ENCODE data around the gene TAX1BP3. TPM values are rescaled to one million over a fixed set of nuclear protein-coding genes. Genes with fewer than 3 reads are reported as not detected.
A peak's percentile ranks its signal among the peaks of the same experiment; 100 is the strongest.

Gene TAX1BP3
- total RNA-seq, 2 donors from 2014 or later: 69.6 to 86.8 TPM

GRCh38 chr17:3695129-3695722, 26.8 kb upstream of the TAX1BP3 start:
- no peak for TF ChIP-seq CTCF (conservative IDR thresholded peaks at IDR 0.05)
- WGBS, 2 experiments (ENCODE audit: insufficient coverage in 1 of 2, insufficient read length in 1 of 2): 28 to 33% methylated on average over 5 to 16 of the region's 17 CpGs
- Histone ChIP-seq H3K36me3 (ENCODE audit: control insufficient read depth, insufficient read depth, low read length) (no peaks in the 10 kb centered on the region), H3K4me3 (ENCODE audit: low read length) (peak overlapping the region; percentile 58), H3K27ac (ENCODE audit: low read depth, low read length) (no peak overlapping the region), H3K27me3 (ENCODE audit: control insufficient read depth, insufficient read depth, low read length, poor library complexity, severe bottlenecking) (peaks cover 50% of the 10 kb centered on the region), H3K4me1 (ENCODE audit: control insufficient read depth, insufficient read depth, low read length) (no peaks in the 10 kb centered on the region), H3K9me3 (ENCODE audit: control insufficient read depth, low read length) (peaks cover 8% of the 10 kb centered on the region), H3K9ac (ENCODE audit: extremely low read depth, low read length, poor library complexity, severe bottlenecking) (no peak overlapping the region)
- peak overlapping the region; percentile 50 for H3K4me3 Mint-ChIP-seq
- H3K27ac Mint-ChIP-seq: no peak overlapping the region
- peak; percentile 62 for DNase-seq
- H3K27me3 Mint-ChIP-seq (ENCODE audit: insufficient read depth): peaks cover 55% of the 10 kb centered on the region
- H3K4me1 Mint-ChIP-seq: no peaks in the 10 kb centered on the region
- H3K9me3 Mint-ChIP-seq: peaks cover 11% of the 10 kb centered on the region
- no peaks in the 10 kb centered on the region for H3K36me3 Mint-ChIP-seq (ENCODE audit: low read depth)

GRCh38 chr17:3693829-3694231, 25.5 kb upstream of the TAX1BP3 start:
- DNase-seq: no peak
- Mint-ChIP-seq H3K9me3 (peaks cover 11% of the 10 kb centered on the region), H3K4me3 (no peak overlapping the region), H3K27ac (no peak overlapping the region), H3K27me3 (ENCODE audit: insufficient read depth) (peaks cover 55% of the 10 kb centered on the region), H3K4me1 (no peaks in the 10 kb centered on the region), H3K36me3 (ENCODE audit: low read depth) (no peaks in the 10 kb centered on the region)
- TF ChIP-seq CTCF (conservative IDR thresholded peaks at IDR 0.05): no peak
- Histone ChIP-seq H3K9ac (ENCODE audit: extremely low read depth, low read length, poor library complexity, severe bottlenecking) (no peak overlapping the region), H3K4me1 (ENCODE audit: control insufficient read depth, insufficient read depth, low read length) (no peaks in the 10 kb centered on the region), H3K9me3 (ENCODE audit: control insufficient read depth, low read length) (peaks cover 8% of the 10 kb centered on the region), H3K27ac (ENCODE audit: low read depth, low read length) (no peak overlapping the region), H3K27me3 (ENCODE audit: control insufficient read depth, insufficient read depth, low read length, poor library complexity, severe bottlenecking) (peaks cover 50% of the 10 kb centered on the region), H3K4me3 (ENCODE audit: low read length) (no peak overlapping the region), H3K36me3 (ENCODE audit: control insufficient read depth, insufficient read depth, low read length) (no peaks in the 10 kb centered on the region)
- WGBS, 2 experiments (ENCODE audit: insufficient coverage in 1 of 2, insufficient read length in 1 of 2): 88 to 95% methylated on average over 8 to 9 of the region's 9 CpGs

- Histone ChIP-seq H3K36me3 (ENCODE audit: control insufficient read depth, insufficient read depth, low read length) (no peaks in the 10 kb centered on the region), H3K4me1 (ENCODE audit: control insufficient read depth, insufficient read depth, low read length) (no peaks in the 10 kb centered on the region), H3K27ac (ENCODE audit: low read depth, low read length) (no peak overlapping the region), H3K9ac (ENCODE audit: extremely low read depth, low read length, poor library complexity, severe bottlenecking) (no peak overlapping the region), H3K4me3 (ENCODE audit: low read length) (no peak overlapping the region), H3K27me3 (ENCODE audit: control insufficient read depth, insufficient read depth, low read length, poor library complexity, severe bottlenecking) (peaks cover 45% of the 10 kb centered on the region), H3K9me3 (ENCODE audit: control insufficient read depth, low read length) (peaks cover 4% of the 10 kb centered on the region)
- Mint-ChIP-seq H3K36me3 (ENCODE audit: low read depth) (no peaks in the 10 kb centered on the region), H3K4me1 (no peaks in the 10 kb centered on the region), H3K4me3 (no peak overlapping the region), H3K27me3 (ENCODE audit: insufficient read depth) (peaks cover 48% of the 10 kb centered on the region), H3K27ac (no peak overlapping the region), H3K9me3 (peaks cover 7% of the 10 kb centered on the region)
- 82 to 85% methylated on average over 4 of the region's 4 CpGs for WGBS, 2 experiments (ENCODE audit: insufficient coverage in 1 of 2, insufficient read length in 1 of 2)
- no peak for DNase-seq
- no peak for TF ChIP-seq CTCF (conservative IDR thresholded peaks at IDR 0.05)
These were observed 24.8 kb upstream of the TAX1BP3 start for GRCh38 chr17:3693141-3693540.
